Activated T-cell treated with anti-CD3 and anti-CD28 coated beads, Interleukin-2, amount 50 U/mL, for 4 hours (primary cell): Measurements from ENCODE around the gene PCDHGA4. TPM values are rescaled to one million over a fixed set of nuclear protein-coding genes. Genes with fewer than 3 reads are reported as not detected.
A peak's percentile ranks its signal among the peaks of the same experiment; 100 is the strongest.
"Not testable (repeated sequence)": the region's sequence is repeated elsewhere in the genome, so short reads cannot be mapped to it uniquely, and the experiment has no call there.

ENCODE experiments used
- ATAC-seq, 2 donors: fragments of 200-7000 bp; cut with Tn5 transposase; one replicate each; pipeline ENCODE4 v1.10.0; 2021
- DNase-seq: peaks from one replicate; pipeline ENCODE4 v3.0.0-alpha.2; 2020
- H3K27me3 Mint-ChIP-seq: one replicate; pipeline ENCODE4 v1.8.0; 2021; ENCODE audit warnings: low read depth, mixed read lengths
- H3K36me3 Mint-ChIP-seq: one replicate; pipeline ENCODE4 v1.8.0; 2022; ENCODE audit warnings: mixed read lengths; ENCODE audit not compliant: insufficient read depth
- H3K4me1 Mint-ChIP-seq: one replicate; pipeline ENCODE4 v1.8.0; 2021; ENCODE audit warnings: low read depth, mixed read lengths
- H3K4me3 Mint-ChIP-seq: one replicate; pipeline ENCODE4 v1.8.0; 2021; ENCODE audit warnings: mild to moderate bottlenecking, moderate library complexity, mixed read lengths
- H3K9me3 Mint-ChIP-seq: one replicate; pipeline ENCODE4 v1.8.0; 2021; ENCODE audit warnings: mixed read lengths
- total RNA-seq, 3 donors: library from RNA; stranded (reverse); gene quantifications; one replicate each; pipeline ENCODE4 v1.2.1, GENCODE V29; 2021

The PCDHGA4 gene
- total RNA-seq, 3 donors from 2014 or later, result 0.08 to 0.30 (median 0.08) TPM

DNA sequence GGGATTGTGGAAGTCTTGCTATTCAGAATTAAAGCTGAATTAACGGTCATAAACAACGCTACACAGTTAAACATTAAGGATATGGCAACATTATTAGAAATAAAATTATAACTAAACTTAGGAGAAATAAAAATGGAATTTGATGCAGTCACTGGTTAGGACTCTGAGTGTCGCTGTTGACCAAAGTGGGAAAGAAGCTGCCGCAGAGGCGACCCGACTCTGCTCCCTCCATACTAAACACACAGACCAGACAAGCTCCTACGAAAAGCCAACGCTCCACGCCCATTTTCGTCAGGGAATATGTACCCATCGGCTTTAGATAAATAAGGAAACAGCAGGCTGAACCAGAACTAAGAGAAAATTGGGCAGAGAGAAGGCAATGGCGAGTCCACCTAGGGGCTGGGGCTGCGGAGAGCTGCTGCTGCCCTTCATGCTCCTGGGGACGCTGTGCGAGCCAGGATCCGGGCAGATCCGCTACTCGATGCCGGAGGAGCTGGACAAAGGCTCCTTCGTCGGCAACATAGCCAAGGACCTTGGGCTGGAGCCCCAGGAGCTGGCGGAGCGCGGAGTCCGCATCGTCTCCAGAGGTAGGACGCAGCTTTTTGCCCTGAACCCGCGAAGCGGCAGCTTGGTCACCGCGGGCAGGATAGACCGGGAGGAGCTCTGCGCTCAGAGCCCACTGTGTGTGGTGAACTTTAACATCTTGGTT lies 9.3 kb downstream of the PCDHGA4 start, which contains the start of gene PCDHGA5:
Gene PCDHGA5, plus strand, starts transcription at position 211 of the 709 bp plus-strand sequence. Its CDS starts 169 bp downstream, at position 380.
- H3K9me3 Mint-ChIP-seq, result peaks cover 38% of the 10 kb centered on the region
- ATAC-seq (no peak), DNase-seq (no peak)
- H3K36me3 Mint-ChIP-seq, result peaks cover 3% of the 10 kb centered on the region
- H3K27me3 Mint-ChIP-seq, result peaks cover 84% of the 10 kb centered on the region
- no peaks in the 10 kb centered on the region for H3K4me1 Mint-ChIP-seq
- no peak within 1 kb of the TSS for H3K4me3 Mint-ChIP-seq

DNA sequence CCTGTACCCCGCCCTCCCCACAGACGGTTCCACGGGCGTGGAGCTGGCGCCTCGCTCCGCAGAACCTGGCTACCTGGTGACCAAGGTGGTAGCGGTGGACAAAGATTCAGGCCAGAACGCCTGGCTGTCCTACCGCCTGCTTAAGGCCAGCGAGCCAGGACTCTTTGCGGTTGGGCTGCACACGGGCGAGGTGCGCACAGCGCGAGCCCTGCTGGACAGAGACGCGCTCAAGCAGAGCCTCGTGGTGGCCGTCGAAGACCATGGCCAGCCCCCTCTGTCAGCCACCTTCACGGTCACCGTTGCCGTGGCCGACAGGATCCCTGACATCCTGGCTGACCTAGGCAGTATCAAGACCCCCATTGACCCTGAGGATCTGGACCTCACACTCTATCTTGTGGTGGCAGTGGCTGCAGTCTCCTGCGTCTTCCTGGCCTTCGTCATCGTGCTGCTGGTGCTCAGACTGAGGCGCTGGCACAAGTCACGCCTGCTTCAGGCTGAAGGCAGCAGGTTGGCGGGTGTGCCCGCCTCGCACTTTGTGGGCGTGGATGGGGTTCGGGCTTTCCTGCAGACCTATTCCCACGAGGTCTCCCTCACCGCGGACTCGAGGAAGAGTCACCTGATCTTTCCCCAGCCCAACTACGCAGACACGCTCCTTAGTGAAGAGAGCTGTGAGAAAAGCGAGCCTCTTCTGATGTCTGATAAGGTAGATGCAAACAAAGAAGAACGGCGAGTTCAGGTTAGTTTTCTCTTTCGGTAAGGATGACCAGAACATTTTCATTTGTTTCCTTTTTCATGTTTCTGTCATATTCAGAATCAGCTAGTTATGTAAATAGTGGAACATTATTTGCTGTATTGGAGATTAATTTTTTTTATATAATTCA lies 11.4 kb downstream of the PCDHGA4 start:
- Mint-ChIP-seq H3K4me3 (no peak overlapping the region), H3K36me3 (peaks cover 2% of the 10 kb centered on the region), H3K27me3 (peaks cover 85% of the 10 kb centered on the region), H3K9me3 (peaks cover 27% of the 10 kb centered on the region), H3K4me1 (peaks cover 2% of the 10 kb centered on the region)
- ATAC-seq, result no peak
- no peak for DNase-seq

DNA sequence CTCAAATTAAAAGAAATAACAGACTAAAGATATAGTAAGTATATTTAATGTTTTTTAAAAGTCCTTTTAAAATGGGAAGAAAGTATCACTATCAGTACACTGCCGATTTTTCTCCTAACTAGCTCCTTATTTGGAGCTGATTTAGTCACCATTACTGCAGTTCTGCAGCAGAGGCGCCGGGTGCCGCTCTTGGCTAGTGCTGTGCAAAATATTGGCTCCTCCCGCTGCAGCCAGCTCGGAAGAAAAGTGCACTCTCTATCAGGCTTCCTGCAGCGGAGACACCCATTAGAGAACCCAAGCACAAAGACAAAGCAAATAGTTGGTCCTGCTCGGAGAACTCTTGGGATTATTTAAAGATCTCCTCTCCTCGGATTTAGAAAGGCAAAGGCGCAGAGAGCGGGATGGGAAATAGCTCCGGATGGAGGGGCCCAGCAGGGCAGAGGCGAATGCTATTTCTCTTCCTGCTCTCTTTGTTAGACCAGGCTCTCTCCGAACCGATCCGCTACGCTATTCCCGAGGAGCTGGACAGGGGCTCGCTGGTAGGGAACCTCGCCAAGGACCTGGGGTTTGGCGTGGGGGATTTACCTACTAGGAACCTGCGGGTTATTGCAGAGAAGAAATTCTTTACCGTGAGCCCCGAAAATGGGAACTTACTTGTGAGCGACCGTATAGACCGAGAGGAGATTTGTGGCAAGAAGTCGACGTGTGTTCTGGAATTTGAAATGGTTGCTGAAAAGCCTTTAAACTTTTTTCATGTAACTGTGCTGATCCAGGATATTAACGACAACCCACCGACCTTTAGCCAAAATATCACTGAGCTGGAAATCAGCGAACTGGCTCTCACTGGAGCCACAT lies 15.4 kb downstream of the PCDHGA4 start, which contains the start of gene PCDHGB3:
Gene PCDHGB3, plus strand, starts transcription at position 249 of the 855 bp plus-strand sequence. Its CDS starts 153 bp downstream, at position 402.
- DNase-seq (no peak), ATAC-seq (peak; percentile 73 to 80)
- H3K36me3 Mint-ChIP-seq, result peaks cover 2% of the 10 kb centered on the region
- H3K27me3 Mint-ChIP-seq, result peaks cover 86% of the 10 kb centered on the region
- H3K9me3 Mint-ChIP-seq, result peaks cover 26% of the 10 kb centered on the region
- H3K4me3 Mint-ChIP-seq, result peak within 1 kb of the TSS; percentile 77
- H3K4me1 Mint-ChIP-seq, result peaks cover 2% of the 10 kb centered on the region

DNA sequence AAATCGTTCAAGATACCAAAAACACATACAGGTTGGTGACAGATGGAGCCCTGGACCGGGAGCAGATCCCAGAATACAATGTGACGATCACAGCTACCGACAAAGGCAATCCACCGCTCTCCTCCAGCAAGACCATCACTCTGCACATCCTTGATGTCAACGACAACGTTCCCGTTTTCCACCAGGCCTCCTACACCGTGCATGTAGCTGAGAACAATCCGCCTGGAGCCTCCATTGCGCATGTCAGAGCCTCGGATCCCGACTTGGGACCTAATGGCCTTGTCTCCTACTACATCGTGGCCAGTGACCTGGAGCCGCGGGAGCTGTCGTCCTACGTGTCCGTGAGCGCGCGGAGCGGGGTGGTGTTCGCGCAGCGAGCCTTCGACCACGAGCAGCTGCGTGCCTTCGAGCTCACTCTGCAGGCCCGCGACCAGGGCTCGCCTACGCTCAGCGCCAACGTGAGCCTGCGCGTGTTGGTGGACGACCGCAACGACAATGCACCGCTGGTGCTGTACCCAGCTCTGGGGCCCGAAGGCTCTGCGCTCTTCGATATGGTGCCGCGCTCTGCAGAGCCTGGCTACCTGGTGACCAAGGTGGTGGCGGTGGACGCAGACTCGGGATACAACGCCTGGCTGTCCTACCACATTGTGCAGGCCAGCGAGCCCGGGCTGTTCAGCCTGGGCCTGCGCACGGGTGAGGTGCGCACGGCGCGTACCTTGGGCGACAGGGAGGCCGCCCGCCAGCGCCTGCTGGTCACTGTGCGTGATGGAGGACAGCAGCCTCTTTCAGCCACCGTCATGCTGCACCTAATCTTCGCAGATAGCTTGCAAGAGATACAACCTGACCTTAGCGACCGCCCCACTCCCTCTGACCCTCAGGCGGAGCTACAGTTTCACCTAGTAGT lies 17.0 kb downstream of the PCDHGA4 start:
- H3K27me3 Mint-ChIP-seq, result peaks cover 85% of the 10 kb centered on the region

DNA sequence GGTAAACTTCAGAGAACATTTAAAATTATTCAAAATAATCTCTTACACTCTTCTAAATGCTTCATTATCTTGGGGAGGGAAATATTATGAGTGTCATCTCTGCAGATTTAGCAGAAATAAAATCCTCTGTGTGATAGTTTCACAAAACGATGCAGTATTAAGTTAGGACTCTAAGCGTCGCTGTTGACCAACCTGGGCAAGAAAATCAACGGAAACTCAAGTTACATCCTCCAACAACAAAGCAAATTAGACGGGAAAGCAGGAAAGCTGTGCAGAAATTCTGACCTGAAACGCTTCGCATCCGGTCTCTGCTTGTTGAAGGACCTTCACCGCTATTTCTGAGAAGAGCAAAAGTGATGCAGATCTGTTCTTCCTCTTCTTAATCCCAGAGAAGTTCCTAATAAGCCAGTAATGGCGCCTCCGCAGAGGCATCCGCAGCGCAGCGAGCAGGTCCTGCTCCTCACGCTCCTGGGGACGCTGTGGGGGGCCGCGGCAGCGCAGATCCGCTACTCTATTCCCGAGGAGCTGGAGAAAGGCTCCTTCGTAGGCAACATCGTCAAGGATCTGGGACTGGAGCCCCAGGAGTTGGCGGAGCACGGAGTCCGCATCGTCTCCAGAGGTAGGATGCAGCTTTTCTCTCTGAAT lies 19.0 kb downstream of the PCDHGA4 start, which contains the start of gene PCDHGA6:
Gene PCDHGA6, plus strand, starts transcription at position 219 of the 645 bp plus-strand sequence. Its CDS starts 193 bp downstream, at position 412.
- DNase-seq, result no peak
- Mint-ChIP-seq H3K27me3 (peaks cover 80% of the 10 kb centered on the region), H3K4me3 (peak within 1 kb of the TSS; percentile 19), H3K4me1 (peaks cover 2% of the 10 kb centered on the region), H3K36me3 (peaks cover 2% of the 10 kb centered on the region), H3K9me3 (peaks cover 27% of the 10 kb centered on the region)
- ATAC-seq, result no peak

More for the DNA sequence above, 17.0 kb downstream of the PCDHGA4 start:
- Mint-ChIP-seq H3K36me3 (peaks cover 2% of the 10 kb centered on the region), H3K9me3 (peaks cover 23% of the 10 kb centered on the region), H3K4me3 (no peak overlapping the region), H3K4me1 (peaks cover 2% of the 10 kb centered on the region)
- ATAC-seq, result no peak
- DNase-seq, result no peak

DNA sequence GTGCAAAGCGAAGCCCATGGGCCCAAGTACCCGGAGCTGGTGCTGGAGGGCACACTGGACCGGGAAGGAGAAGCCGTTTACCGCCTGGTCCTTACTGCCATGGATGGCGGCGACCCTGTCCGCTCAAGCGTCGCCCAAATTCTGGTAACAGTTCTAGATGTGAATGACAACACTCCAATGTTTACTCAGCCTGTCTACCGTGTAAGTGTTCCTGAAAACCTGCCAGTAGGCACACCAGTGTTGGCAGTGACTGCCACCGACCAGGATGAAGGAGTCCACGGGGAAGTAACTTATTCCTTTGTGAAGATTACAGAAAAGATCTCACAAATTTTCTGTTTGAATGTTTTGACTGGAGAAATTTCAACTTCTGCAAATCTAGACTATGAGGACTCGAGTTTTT lies 19.8 kb downstream of the PCDHGA4 start:
- DNase-seq (no peak), ATAC-seq (no peak)
- Mint-ChIP-seq H3K4me3 (no peak overlapping the region), H3K4me1 (peaks cover 2% of the 10 kb centered on the region), H3K9me3 (peaks cover 30% of the 10 kb centered on the region), H3K27me3 (peaks cover 81% of the 10 kb centered on the region), H3K36me3 (peaks cover 2% of the 10 kb centered on the region)

DNA sequence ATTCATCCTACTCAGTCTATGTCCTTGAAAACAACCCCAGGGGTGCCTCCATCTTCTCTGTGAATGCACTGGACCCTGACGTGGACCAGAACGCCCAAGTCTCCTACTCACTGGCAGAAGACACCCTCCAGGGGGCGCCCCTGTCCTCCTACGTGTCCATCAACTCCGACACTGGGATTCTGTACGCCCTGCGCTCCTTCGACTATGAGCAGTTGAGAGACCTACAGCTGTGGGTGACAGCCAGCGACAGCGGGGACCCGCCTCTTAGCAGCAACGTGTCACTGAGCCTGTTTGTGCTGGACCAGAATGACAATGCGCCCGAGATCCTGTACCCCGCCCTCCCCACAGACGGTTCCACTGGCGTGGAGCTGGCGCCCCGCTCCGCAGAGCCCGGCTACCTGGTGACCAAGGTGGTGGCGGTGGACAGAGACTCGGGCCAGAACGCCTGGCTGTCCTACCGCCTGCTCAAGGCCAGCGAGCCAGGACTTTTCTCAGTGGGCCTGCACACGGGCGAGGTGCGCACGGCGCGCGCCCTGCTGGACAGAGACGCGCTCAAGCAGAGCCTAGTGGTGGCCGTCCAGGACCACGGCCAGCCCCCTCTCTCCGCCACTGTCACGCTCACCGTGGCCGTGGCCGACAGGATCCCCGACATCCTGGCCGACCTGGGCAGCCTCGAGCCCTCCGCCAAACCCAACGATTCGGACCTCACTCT lies 20.8 kb downstream of the PCDHGA4 start:
- not testable (repeated sequence) for DNase-seq, H3K4me3 Mint-ChIP-seq, H3K36me3 Mint-ChIP-seq, H3K4me1 Mint-ChIP-seq, ATAC-seq
- H3K27me3 Mint-ChIP-seq, result peaks cover 82% of the 10 kb centered on the region
- peaks cover 30% of the 10 kb centered on the region for H3K9me3 Mint-ChIP-seq

DNA sequence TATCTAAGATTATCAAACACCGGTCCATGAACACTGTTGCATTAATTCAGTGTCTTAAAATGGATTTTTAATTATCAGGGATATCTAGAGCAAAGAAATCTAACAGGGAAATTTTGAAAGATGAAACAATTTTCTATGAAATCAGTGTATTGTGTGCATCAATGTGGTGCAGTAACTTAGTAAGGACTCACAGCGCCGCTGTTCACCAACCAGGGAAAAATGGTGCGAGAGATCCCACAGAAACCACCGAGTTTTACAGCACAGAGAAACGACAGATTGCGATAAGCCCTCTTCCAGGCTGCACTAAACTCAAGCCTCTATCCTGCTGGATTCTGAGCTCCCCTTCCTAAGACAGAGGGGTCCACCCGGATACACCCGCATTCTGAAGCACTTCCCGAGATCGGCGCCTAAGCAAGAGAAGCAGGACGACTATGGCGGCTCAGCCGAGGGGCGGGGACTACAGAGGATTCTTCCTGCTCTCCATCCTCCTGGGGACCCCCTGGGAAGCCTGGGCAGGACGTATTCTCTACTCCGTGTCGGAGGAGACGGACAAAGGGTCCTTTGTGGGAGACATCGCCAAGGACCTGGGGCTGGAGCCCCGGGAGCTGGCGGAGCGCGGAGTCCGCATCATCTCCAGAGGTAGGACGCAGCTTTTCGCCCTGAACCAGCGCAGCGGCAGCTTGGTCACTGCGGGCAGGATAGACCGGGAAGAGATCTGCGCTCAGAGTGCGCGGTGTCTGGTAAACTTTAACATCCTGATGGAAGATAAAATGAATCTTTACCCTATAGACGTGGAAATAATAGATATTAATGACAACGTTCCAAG lies 27.9 kb downstream of the PCDHGA4 start, which contains the start of gene PCDHGA7:
Gene PCDHGA7, plus strand, starts transcription at position 274 of the 826 bp plus-strand sequence. Its CDS starts 158 bp downstream, at position 432.
- no peak for ATAC-seq

DNA sequence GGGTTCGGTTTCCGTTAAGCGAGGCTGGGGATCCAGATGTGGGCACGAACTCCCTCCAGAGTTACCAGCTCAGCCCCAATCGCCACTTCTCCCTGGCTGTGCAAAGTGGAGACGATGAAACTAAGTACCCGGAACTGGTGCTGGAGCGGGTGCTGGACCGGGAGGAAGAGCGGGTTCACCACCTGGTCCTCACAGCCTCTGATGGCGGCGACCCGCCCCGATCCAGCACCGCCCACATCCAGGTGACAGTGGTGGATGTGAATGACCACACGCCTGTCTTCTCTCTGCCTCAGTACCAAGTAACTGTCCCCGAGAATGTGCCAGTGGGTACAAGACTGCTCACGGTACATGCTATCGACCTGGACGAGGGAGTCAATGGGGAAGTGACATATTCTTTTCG lies 28.5 kb downstream of the PCDHGA4 start:
- peaks cover 2% of the 10 kb centered on the region for H3K4me1 Mint-ChIP-seq
- H3K9me3 Mint-ChIP-seq, result peaks cover 30% of the 10 kb centered on the region
- H3K4me3 Mint-ChIP-seq, result no peak overlapping the region
- ATAC-seq (no peak), DNase-seq (no peak)
- H3K27me3 Mint-ChIP-seq, result peaks cover 76% of the 10 kb centered on the region
- peaks cover 3% of the 10 kb centered on the region for H3K36me3 Mint-ChIP-seq

More for the DNA sequence above, 27.9 kb downstream of the PCDHGA4 start, which contains the start of gene PCDHGA7:
- H3K27me3 Mint-ChIP-seq, result peaks cover 75% of the 10 kb centered on the region
- H3K4me1 Mint-ChIP-seq, result peaks cover 2% of the 10 kb centered on the region
- H3K36me3 Mint-ChIP-seq, result peaks cover 2% of the 10 kb centered on the region
- peak within 1 kb of the TSS; percentile 74 for H3K4me3 Mint-ChIP-seq
- peaks cover 29% of the 10 kb centered on the region for H3K9me3 Mint-ChIP-seq
- no peak for DNase-seq

DNA sequence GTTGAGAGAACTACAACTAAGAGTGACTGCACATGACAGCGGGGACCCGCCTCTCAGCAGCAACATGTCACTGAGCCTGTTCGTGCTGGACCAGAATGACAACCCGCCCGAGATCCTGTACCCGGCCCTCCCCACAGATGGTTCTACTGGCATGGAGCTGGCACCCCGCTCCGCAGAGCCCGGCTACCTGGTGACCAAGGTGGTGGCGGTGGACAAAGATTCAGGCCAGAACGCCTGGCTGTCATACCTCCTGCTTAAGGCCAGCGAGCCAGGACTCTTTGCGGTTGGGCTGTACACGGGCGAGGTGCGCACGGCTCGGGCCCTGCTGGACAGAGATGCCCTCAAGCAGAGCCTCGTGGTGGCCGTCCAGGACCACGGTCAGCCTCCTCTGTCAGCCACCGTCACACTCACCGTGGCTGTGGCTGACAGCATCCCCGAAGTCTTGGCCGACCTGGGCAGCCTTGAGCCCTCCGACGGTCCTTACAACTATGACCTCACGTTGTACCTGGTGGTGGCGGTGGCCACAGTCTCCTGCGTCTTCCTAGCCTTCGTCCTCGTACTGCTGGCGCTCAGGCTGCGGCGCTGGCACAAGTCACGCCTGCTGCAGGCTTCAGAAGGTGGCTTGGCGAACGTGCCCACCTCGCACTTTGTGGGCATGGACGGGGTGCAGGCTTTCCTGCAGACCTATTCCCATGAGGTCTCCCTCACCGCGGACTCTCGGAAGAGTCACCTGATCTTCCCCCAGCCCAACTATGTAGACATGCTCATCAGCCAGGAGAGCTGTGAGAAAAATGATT lies 29.8 kb downstream of the PCDHGA4 start:
- DNase-seq (no peak), ATAC-seq (no peak)
- peaks cover 5% of the 10 kb centered on the region for H3K36me3 Mint-ChIP-seq
- H3K4me1 Mint-ChIP-seq, result peaks cover 2% of the 10 kb centered on the region
- H3K27me3 Mint-ChIP-seq, result peaks cover 77% of the 10 kb centered on the region
- H3K4me3 Mint-ChIP-seq, result no peak overlapping the region
- peaks cover 34% of the 10 kb centered on the region for H3K9me3 Mint-ChIP-seq
